Lower lobe of right lung (tissue), 2 donors: ENCODE results near the gene CAP2. TPM values are rescaled to one million over a fixed set of nuclear protein-coding genes. Genes with fewer than 3 reads are reported as not detected.
"Not testable (repeated sequence)": the region's sequence is repeated elsewhere in the genome, so short reads cannot be mapped to it uniquely, and the experiment has no call there.

Experiments
- ATAC-seq, 2 donors: fragments of 200-7000 bp; cut with Tn5 transposase; one replicate each; pipeline ENCODE4 v1.9.1; 2020 to 2022; ENCODE audit warnings: mild to moderate bottlenecking in 2 of 2, moderate library complexity in 2 of 2
- DNase-seq: peaks from one replicate; pipeline ENCODE4 v3.0.0-alpha.2; 2020
- H3K27ac ChIP-seq: fragments of 200-600 bp; one replicate; pipeline ENCODE4 v1.8.0; 2022
- H3K27me3 ChIP-seq: fragments of 200-600 bp; one replicate; pipeline ENCODE4 v1.8.0; 2022; ENCODE audit warnings: low read depth
- H3K36me3 ChIP-seq: fragments of 200-600 bp; one replicate; pipeline ENCODE4 v1.8.0; 2022; ENCODE audit warnings: mild to moderate bottlenecking
- H3K4me1 ChIP-seq: fragments of 200-600 bp; one replicate; pipeline ENCODE4 v1.8.0; 2022
- H3K4me3 ChIP-seq: fragments of 200-600 bp; one replicate; pipeline ENCODE4 v1.8.0; 2022; ENCODE audit warnings: mild to moderate bottlenecking
- H3K9me3 ChIP-seq: fragments of 200-600 bp; one replicate; pipeline ENCODE4 v1.8.0; 2022
- intact Hi-C: fragments of 100-400 bp; cut with DNase I; formaldehyde crosslinking; loops from one replicate; pipeline ENCODE4 v1.11.0; 2022
- total RNA-seq: library from RNA; stranded (reverse); fragmentation: NEBNext Ultra II Directional; extraction: Animal tissue kit (Norgen Biotek cat#: 25700); gene quantifications from one replicate; pipeline ENCODE4 v1.2.1, GENCODE V29; 2021
- TF ChIP-seq, protein P1 (sequence below): fragments of 200-600 bp; IDR thresholded peaks from one replicate; pipeline ENCODE4 v1.8.0; 2022; ENCODE audit warnings: antibody characterized with exemption, mild to moderate bottlenecking
- donor health status: DM: no; HTN: yes; CAD: no; lungs with severe emphysema.

The CAP2 gene
- total RNA-seq, 1 donor from 2014 or later: 4.7 TPM

DNA sequence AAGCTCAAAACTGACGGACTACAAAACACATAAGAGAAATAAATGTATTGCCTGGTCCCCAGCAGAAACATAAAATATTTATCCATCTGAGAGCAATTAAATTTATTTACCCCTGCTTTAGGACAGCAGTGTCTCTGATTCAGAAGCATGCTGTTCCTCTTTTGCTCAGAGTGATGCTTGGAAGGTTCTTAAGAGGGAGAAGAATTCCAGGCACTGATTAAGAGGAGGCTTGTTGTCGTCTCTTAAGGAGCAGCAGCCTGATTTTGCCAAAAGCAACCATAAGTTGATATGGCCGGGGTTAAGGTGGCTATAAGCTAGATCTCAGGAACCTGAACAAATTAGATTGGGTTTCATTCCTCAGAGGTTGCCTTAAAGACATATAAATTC lies 25.8 kb downstream of the CAP2 start:
- Histone ChIP-seq H3K4me3 (no peak overlapping the region), H3K27me3 (no peaks in the 10 kb centered on the region), H3K27ac (no peak overlapping the region), H3K9me3 (no peaks in the 10 kb centered on the region), H3K36me3 (no peaks in the 10 kb centered on the region), H3K4me1 (no peaks in the 10 kb centered on the region)
- ATAC-seq: no peak
- TF ChIP-seq, protein P1, sequence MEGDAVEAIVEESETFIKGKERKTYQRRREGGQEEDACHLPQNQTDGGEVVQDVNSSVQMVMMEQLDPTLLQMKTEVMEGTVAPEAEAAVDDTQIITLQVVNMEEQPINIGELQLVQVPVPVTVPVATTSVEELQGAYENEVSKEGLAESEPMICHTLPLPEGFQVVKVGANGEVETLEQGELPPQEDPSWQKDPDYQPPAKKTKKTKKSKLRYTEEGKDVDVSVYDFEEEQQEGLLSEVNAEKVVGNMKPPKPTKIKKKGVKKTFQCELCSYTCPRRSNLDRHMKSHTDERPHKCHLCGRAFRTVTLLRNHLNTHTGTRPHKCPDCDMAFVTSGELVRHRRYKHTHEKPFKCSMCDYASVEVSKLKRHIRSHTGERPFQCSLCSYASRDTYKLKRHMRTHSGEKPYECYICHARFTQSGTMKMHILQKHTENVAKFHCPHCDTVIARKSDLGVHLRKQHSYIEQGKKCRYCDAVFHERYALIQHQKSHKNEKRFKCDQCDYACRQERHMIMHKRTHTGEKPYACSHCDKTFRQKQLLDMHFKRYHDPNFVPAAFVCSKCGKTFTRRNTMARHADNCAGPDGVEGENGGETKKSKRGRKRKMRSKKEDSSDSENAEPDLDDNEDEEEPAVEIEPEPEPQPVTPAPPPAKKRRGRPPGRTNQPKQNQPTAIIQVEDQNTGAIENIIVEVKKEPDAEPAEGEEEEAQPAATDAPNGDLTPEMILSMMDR: no peak
- intact Hi-C loops: no loop called here
- DNase-seq: no peak

DNA sequence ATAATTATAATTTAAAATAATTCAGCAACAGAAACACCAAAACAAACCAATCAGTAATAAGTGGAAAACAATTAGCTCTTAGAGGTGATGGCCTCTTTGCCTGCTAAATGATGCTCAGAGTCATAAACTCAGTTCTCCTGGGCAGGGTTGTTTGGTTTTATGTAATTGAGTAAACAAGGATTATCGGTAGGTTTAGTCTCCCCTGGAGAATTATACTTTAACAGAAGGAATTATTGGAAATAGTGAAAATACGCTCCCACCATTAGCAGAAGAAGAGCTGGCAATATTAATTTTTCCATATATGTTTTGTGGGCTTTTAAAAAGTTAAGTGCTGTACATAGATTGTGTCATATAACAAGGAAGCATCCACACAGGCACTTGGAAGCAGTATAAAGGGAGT lies 27.0 kb downstream of the CAP2 start:
- no peaks in the 10 kb centered on the region for H3K9me3 ChIP-seq
- H3K27ac ChIP-seq: no peak overlapping the region
- ATAC-seq (no peak), DNase-seq (no peak)
- no peak overlapping the region for H3K4me3 ChIP-seq
- no peaks in the 10 kb centered on the region for H3K4me1 ChIP-seq
- TF ChIP-seq, protein P1: no peak
- intact Hi-C loops: no loop called here
- H3K27me3 ChIP-seq: no peaks in the 10 kb centered on the region
- H3K36me3 ChIP-seq: no peaks in the 10 kb centered on the region

DNA sequence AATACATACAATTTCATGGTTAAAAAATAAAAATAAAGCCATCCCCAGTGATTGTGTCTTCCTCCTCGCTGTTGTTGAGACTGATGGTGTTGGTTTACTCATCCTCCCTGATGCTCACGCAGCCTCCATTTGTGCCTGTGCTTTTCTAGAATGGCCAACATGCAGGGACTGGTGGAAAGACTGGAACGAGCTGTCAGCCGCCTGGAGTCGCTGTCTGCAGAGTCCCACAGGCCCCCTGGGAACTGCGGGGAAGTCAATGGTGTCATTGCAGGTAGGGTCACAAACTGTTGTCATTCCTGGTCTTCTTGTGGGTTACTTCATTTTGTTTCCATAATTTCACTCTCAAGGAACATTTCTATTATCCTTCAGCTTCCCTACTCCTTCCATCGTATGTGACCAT lies 28.0 kb downstream of the CAP2 start:
- no peaks in the 10 kb centered on the region for H3K4me1 ChIP-seq
- no peak overlapping the region for H3K4me3 ChIP-seq
- TF ChIP-seq, protein P1: no peak
- H3K9me3 ChIP-seq: no peaks in the 10 kb centered on the region
- no peaks in the 10 kb centered on the region for H3K36me3 ChIP-seq
- DNase-seq (no peak), ATAC-seq (no peak)
- H3K27ac ChIP-seq: no peak overlapping the region
- no peaks in the 10 kb centered on the region for H3K27me3 ChIP-seq
- intact Hi-C loops: no loop called here

DNA sequence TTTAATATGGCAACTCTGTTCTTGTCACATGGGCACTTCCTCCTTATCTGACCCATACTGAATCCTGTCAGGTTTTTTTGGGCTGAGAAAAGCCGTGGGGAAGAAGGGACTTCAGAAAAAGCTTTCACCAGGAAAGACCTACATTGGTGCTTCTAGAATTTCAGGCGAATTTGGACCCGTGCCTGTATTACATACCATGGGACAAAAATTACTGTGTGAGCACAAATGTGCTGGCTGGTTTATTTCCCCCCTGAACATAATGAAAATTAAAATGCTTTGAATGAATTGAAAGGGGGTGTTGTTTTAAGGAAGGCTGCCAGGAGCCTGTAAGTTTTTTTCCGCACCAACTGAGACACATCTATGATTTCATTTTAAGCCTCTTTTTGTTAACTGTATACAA lies 29.6 kb downstream of the CAP2 start:
- ATAC-seq: no peak
- intact Hi-C loops: no loop called here
- no peak for DNase-seq
- TF ChIP-seq, protein P1: no peak
- Histone ChIP-seq H3K27me3 (no peaks in the 10 kb centered on the region), H3K4me1 (no peaks in the 10 kb centered on the region), H3K27ac (no peak overlapping the region), H3K4me3 (no peak overlapping the region), H3K36me3 (no peaks in the 10 kb centered on the region), H3K9me3 (no peaks in the 10 kb centered on the region)

DNA sequence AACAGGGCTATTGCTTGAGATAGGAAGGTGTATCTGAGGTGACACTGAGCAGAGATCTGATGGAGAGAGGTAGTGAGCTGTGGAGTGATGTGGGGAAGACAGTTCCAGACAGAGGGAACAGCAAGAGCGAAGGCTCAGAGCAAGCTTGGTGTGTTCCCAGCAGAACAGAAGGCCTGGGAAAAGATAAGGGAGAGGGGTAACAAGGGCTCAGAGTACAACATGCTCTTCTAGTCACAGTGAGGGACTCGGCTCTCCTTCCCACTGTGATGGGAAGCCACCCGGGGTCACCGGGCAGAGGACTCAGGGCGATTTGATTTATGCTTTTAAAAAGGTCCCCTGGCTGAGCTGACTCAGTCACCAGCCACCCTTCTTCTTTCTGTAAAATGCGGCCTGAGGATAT lies 33.7 kb downstream of the CAP2 start:
- DNase-seq: no peak
- Histone ChIP-seq H3K27ac (no peak overlapping the region), H3K9me3 (no peaks in the 10 kb centered on the region), H3K4me1 (no peaks in the 10 kb centered on the region), H3K27me3 (no peaks in the 10 kb centered on the region), H3K36me3 (no peaks in the 10 kb centered on the region), H3K4me3 (no peak overlapping the region)
- ATAC-seq: no peak
- intact Hi-C loops: no loop called here
- TF ChIP-seq, protein P1: no peak

DNA sequence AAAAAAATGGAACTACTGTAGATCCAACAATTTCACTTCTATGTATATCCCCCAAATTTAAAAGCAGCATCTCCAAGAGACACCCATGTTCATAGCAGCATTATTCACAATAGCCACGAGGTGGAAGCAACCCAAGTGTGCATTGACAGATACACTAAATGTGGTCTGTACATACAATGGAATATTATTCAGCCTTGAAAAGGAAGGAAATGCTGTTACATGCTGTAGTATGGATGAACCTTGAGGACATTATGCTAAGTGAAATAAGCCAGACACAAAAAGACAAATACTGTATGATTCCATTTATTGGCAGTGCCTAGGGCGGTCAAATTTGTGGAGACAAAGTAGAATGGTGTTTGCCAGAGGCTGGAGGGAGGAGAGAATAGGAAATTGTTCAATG lies 34.2 kb downstream of the CAP2 start:
- Histone ChIP-seq H3K9me3 (no peaks in the 10 kb centered on the region), H3K4me3 (no peak overlapping the region), H3K36me3 (no peaks in the 10 kb centered on the region), H3K27ac (no peak overlapping the region), H3K4me1 (no peaks in the 10 kb centered on the region), H3K27me3 (no peaks in the 10 kb centered on the region)
- intact Hi-C loops: no loop called here
- TF ChIP-seq, protein P1: no peak
- ATAC-seq (no peak), DNase-seq (no peak)

DNA sequence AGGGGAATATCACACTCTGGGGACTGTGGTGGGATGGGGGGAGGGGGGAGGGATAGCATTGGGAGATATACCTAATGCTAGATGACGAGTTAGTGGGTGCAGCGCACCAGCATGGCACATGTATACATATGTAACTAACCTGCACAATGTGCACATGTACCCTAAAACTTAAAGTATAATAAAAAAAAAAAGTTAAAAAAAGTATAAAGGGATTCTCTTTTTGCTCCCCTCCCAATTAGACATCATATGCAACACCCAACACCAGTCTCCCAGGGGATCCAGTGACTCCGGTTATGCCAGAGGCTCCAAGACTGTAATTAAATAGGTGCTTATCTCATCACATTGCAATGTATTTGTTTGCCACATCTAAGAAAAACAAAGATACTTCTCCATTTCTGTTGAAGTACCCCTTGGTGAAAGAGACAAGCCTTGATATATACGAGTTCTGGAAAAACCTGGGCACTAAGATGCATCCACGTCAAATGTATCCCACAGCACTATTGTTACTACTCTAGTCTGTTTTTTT lies 35.3 kb downstream of the CAP2 start:
- intact Hi-C loops, H3K27me3 ChIP-seq, H3K9me3 ChIP-seq, H3K4me3 ChIP-seq, H3K4me1 ChIP-seq, H3K27ac ChIP-seq, ATAC-seq, H3K36me3 ChIP-seq, DNase-seq: not testable (repeated sequence)
